ENCODE results near the gene EPS15.
"Not testable (repeated sequence)": the region's sequence is repeated elsewhere in the genome, so short reads cannot be mapped to it uniquely, and the experiment has no call there.

EPS15 gene

DNA sequence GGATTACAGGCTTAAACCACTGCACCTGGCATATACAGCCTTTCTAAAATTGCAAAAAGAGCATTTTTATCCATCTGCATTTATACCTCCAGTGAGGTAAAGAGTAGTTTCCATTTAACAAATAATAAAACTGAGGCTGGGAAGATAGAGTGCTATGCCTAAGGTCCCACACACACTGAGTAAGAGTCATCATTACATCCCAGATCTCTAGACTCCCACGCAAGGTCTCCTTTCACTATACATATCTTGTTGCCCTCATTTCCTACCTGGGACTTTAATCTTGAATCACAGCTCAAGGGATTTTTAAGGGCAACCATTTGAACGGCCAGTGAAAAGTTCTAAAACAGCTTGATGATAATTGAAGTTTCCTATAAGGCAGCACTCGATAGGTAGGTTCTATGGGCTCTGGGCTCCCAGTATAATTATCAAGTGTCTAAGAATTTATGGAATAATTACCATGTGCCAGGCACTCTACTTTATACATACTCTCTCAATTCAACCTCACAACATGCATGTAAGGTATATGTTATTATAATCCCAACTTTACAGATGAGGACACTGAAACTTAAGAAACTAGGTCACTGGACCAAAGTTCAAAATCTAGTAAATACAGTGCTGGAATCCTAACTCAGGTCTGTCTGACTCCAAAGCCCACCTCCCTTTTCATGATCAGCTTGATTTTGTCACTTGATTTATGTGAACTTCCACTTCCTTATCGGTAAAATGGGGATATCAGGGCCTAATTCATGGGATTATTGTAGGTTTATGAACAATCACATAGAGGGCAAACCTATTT is 23.3 kb upstream of the EPS15 start:
- no peak for DNase-seq

DNA sequence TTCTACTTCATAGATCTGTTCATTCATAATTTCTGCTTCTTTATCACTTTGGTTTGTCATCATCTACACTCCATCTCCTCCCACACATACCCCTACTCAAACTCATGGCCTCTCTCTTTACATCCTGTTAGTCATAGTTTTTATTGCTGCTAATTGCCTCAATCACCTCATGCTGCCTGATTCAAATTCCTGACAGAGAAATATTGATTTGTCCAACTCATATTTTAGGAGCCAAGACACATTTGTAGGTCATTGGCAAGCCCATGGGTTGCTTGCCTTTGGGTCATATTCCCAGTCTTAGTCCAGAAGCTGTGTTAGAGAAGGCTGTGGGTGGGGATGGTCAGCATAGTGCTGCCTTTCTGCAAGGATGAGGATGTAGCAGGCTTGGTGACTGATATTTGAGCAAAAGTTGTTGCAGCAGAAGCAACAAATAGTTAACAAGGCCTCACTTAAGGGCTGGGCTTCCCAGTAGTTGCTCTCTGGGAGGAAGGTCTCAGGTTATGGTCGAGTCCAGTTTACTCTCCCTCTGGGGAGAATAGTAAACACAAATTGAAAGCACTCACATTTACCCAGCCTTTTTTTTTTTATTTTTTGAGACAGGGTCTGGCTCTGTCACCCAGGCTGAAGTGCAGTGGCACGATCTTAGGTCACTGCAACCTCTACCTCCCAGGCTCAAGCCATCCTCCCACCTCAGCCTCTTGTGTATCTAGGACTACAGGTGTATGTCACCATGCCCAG is 22.4 kb upstream of the EPS15 start:
- no peak for DNase-seq

DNA sequence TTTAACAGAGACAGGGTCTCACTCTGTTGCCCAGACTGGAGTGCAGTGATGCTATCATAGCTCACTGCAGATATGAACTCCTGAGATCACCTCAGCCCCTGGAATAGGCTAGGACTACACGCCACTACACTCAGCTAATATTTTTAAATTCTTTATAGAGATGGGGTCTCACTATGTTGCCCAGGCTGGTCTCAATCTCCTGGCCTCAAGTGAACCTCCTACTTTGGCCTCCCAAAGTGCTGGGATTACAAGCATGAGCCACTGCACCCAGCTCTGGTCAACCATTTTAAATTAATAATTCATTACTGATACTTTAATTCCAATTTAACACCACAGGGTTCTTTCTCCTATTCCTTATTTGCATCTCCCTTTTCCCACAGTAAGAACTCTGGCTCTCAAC is 18.5 kb upstream of the EPS15 start:
- DNase-seq: no peak

DNA sequence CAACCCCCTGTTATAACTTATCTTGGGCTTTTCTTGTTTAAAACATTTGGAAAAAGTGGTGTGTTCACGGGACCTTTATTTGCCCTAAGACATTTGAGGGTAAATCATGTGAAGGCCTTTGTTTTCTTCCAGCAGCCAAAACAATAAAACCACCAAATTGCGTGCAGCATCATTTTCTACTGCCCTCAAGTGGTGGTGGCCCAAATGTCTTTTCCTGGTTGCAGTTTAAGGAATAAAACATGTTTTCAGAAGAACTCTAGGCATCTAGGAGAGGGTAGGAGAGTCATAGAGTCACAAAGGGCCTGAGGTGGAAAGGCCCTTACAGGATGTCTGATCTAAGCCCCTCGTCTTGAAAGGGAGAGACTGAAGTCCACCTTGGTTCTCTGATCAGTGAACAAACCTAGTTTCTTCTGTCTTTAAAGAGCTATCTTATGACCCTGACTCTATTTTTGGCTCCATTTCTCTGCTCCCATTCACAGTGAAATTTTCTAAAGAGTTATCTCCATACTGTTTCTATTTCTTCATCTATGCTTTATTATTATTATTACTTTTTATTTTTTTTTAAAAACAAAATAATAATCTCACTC is 16.0 kb upstream of the EPS15 start:
- peak; percentile 21 for DNase-seq

DNA sequence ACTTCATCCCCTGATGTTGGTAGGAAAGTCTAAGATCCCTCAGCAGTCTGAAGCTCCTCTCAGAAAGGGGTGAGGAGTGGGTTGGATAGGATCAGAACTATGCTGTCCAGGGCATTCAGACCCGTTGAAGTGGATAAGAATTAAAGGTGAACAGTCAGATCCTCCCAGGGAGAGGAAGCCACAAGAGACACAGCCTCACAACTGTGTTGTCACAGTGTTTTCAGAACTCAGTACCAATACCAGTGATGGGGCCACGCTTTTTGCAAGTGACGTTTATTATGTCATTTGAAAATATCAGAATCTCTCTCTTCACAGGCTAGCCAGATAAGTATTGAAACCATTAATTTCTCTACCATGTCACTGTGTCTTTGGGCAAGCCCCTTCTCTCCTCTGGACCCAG is 15.4 kb upstream of the EPS15 start:
- no peak for DNase-seq

DNA sequence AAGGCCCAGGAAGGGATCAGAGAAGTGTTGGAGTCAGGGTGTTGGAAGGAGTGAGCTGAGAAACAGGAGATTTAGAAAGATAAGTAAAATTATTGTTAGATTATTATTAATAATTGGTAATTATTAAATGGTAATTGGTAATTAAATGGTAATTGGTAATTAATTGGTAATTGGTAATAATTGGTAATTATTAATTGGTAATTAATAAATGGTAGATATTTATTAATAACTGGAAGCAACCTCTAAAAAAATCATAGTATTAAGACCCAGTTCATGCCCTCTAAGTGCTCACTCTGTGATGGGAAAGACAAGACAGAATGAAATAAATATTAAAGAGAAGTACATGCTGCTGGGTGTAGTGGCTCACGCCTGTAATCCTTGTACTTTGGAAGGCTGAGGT is 13.8 kb upstream of the EPS15 start:
- DNase-seq: no peak

DNA sequence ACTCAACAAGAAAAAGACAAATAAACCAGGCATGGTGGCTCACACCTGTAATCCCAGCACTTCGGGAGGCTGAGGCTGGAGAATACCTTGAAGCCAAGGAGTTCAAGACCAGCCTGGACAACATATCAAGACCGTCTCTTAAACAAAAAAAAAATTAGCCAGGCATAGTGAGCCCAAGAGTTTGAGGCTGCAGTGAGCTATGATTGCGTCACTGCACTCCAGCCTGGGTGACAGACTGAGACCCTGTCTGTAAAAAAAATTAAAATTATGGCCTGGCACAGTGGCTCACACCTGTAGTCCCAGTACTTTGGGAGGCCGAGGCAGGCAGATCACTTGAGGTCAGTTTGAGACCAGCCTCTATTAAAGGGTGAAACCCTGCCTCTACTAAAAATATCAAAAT is 11.4 kb upstream of the EPS15 start:
- not testable (repeated sequence) for DNase-seq

DNA sequence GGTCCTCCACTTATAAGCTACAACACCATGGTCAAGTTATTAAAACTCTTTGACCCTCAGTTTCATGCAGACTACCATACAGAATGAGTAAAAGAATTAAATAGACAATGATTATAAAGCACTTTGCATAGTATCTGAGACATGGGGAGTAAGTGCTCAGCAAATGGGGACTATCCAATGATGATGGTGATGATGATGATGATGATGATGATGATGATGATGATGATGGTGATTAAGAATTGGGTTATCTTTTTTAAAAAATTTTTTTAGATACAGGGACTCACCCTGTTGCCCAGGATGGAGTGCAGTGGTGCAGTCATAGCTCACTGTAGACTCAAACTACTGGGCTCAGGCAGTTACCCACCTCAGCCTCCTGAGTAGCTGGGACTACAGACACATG is 8.1 kb upstream of the EPS15 start:
- no peak for DNase-seq

DNA sequence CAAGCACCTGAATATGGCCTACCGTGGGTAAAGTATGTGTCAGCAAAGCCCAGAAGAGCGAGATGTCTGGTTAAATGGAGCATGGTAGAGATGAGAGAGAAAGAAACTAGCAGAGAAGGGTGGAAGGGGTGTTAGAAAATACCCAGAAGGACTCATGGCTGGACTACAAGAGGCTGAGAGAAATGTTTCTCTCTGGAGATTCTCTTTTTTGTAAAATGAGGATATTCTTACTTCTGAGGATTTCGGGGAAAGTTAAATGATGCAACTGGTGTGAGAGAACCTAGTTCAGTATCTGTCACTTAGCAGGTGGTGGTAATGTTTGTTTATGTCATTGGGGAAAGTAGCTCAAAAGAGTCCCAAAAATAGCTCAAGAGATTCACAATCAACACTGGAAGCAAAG is 7.2 kb upstream of the EPS15 start:
- no peak for DNase-seq

DNA sequence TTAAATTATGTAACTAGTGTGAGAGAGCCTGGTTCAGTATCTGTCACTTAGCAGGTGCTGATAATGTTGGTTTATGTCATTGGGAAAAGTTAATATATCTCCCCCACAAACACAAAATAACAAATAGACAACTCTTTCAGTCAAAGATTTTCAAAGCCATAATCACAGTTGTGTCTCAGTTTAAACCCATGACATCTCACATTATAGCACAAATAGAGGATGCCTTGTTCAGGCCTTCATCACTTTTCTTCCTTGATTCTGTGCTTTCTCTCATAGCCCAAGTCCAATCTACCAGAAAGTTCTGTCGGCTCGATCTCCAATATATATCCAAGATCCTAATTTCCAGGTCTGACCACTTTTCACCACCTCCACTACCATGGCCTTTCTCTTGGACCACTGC is 6.2 kb upstream of the EPS15 start:
- no peak for DNase-seq

DNA sequence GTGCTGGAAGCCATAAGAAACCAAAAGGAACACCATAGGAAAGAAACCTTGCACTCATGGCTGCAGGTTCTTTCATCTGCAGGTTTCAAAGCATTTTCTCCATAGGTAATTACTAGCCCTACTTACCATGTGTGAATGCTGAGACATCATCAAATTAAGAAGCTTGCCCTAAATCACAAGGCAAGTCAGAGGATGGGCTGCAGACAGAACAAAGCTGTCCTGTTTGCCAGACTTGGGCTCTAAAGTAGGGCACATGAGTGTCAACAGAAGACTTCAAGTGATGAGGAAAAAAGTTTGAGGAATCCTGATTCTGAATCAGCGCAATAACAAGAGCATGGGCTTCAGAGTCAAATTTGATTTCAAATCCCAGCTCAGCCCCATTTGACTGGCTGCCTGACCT is 5.8 kb upstream of the EPS15 start:
- DNase-seq: no peak

DNA sequence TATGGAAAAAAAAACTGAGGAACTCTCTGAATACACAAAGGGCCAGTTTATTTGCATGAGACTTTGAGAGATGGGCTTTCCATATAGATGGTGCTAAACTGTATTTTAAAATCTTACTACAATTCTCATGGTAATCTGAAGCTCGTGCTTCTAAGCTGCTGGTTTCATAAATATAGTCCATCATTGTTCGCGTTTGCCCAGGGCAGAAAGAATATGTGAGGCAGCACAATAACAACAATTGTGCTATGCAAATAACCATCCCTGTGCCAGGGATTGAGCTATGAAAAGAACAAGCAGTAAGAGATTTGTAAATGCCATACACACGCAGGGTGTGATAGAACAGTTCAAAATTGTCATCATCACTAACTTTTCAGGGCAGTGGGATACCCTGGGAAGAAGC is 4.9 kb upstream of the EPS15 start:
- peak; percentile 45 for DNase-seq

DNA sequence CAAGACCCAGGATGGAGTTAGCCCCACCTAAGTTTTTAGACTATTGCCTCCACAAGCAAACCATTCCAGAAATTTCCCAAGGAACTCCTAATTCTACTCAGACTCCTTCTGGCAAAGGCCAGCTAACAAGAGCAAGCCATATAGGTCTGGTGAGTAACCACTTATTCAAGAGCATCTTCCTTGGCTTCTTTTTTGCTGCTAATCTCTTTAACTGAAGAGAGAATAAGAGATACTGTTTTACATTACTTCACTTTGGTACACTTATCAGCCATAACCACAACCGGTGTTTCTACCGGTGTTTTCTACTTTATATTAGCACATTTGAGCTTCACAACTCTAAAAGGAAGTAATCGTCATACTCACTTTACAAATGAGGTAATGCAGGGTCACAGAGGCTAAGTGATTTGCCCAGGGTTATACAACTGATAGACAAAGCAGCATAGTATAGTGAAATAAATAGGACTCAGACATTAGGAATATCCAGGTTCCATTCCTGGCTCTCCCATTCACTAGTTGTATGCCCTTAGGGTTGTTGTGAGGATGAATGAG is 1.7 kb upstream of the EPS15 start:
- DNase-seq: no peak

DNA sequence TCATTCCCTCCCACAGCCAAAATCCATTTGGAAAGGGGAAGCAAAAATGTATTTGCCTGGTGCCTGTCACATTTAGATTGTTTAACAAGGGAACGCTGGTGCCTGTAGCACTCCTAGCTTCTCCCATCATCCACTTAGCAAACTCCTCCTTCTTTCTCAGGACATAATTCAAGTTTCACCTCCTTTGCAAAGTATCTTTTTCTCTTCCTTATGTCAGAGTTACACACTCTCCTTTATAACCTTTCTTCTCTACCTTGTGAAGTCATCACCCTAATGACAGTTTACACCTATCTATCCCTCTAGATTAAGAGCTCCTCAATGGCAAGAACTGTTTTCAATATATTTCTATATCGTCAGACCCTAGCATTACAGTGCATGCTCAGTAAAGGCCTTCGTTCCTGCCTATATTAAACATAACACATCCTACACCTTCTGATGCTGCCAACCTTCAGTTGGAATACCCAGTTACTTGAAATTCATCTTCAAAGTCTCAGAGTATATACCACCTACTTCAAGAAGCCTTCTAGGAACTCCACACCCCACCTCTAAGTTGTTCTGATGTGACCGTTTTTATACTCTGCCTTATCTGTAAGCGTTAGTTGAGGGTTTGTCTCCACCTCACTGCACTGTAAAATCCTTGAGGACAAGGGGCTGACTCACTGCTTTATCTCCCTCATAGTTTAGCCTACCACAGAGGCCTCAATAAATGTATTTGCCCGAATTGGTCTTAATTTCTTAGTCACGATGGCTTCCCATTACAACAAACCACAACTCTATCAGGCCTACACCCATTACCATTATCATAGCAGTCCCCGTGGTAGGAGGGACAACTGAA is 1.0 kb upstream of the EPS15 start:
- DNase-seq: no peak

DNA sequence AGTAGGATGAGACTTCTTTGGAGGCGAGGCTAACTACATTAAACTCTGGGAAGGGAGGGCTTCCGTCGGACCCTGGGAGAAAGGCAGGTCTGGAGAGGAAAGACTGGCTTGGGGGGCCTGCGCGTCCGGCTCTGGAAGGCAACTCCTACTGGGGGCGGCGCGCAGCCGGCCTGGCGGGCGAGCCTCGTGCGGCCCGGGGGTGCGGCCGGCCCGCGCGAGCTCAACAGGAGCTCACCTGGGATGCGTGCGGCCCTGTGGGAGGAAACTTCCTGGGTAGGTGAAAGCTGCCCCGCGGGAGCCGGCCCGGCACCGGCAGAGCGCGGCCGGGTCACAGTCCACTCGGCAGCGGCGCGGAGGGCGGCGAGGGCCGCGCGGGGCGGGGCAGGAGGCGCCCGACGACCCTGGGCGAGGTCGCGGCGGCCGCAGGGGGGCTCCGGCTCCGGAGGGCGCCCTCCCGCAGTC is 449 bp downstream of the EPS15 start:
- DNase-seq: no peak

DNA sequence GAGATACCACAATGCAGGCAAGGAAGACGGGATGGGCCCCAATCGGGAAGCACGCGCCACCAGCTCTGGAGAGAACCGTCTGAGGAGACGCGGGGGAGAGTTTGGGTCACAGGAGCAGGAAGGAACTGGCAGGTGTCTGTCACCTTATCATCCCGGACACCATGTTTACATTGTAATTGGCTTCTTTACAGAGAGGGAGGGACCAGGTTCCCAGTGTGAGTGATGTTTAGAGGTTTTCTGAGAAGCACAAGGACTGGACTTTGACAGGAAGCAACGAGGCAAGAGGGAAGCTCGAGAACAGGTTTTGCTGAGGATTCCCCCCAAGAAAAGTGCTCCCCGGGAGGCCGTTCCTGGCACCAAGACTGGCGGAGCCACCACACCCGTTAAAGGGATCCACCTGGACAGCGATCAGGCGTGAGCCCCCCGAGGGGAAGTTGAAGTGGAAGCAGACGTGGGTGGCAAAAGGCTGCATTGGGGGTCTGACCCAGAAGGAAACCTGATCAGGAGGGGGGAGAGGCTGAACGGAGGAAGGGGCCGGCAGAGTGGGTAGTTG is 957 bp downstream of the EPS15 start:
- DNase-seq: no peak

DNA sequence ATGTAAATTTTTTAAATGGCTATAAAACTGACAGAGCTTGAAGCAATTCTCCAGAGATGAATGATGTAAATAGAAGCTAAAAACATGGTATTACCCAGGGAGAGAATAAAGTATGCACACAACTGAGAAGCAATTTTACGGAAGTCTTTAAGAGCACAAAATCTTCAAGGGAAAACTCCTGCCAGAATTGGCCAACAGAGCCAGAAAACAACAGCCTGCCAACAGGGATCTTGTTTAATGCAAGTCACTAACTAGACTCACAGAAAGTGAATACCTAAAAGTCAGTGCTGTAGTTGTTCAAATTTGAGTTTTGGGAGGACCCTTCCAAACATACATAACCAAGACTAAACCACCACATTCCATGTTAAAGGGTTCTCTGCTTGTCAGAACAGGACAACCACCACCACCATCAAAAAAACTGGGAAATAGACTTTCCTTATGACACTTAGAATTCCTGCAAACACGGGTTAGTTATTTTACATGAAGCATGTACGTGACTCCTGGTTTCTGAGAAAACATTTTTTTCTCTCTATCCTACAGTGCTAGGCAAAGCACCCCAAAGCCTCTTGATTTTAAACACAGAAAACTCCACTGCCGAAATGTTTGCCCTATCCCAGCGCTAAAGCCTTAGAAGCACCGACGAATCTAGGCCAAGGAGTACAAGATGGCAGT is 1.6 kb downstream of the EPS15 start:
- no peak for DNase-seq

DNA sequence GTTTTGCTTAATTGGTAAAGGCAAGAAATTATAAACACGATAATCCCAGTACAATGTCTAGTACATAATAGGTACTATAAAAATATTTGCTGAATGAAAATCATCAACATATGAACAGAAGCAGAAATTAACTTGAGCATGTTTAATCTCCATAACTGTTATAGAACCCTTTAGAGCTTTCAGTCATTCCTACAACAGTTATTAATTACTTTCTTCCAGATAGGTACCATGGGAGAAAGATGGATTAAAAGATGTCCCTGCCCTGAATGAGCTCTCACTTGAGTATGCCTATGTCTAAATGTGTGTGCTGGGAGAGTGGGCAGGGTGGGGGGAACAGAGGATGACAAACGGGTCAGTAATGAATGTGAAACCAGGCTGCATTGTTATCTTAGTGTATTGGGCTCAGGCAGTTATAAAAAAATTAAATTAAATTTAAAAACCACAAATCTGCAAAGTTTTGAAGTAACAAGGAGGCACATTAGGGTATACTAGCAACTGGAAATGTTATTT is 2.4 kb downstream of the EPS15 start:
- no peak for DNase-seq

DNA sequence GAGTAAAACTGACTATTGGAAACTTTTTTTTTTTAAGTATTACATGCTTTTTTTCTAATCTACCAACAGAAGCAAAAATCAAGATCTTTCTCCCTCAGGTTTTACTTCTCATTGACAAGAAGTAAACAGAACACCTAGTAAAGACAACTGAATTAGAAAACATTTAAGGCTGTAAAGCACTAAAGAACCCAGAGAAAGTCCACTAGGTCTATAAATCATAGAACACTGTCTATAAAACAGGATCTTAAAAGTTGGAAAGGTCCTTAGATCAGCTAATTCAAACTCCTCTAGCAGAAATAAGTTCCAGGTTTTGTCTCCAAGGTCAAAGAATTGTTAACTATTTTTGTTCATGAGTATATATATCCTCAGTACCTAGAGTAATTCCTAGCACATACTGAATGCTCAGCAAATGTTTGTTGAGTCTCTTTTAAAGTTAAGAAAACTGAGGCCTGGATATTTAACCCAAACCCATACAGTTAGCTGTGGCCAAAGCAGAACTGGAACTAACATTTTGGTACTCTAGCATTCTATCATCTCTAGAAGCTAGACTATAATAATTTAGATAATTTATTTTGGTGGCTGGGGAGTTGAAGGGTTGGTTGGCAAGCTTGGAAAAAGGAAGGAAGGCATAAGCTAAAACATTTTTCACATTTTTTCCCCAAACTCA is 3.0 kb downstream of the EPS15 start:
- DNase-seq: no peak

DNA sequence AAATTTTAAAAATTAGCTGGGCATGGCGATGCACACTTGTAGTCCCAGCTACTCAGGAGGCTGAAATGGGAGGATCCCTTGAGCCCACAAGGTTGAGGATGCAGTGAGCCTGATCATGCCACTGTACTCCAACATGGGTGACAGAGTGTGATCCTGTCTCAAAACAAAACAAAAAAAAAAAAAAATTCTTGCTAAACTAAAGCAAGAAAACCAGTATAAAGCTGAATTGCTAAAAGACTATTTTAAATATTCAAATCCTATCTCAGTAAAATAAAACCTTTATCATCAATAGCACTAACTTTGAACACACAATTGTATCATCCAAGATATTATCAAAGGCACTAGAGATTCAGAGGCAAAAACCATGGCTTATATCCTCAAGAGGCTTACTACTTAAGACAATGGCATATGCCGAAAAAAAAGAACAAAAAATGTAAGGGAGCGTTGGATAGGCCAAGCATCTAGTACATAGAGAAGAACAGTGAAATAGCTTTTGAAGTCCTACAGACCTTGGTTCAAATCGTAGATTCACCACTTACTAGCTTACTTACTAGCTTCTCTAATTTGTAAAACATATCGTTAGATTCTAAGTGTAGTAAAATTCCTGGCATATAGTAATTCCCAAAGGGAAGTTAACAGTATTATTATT is 3.6 kb downstream of the EPS15 start:
- DNase-seq: no peak

DNA sequence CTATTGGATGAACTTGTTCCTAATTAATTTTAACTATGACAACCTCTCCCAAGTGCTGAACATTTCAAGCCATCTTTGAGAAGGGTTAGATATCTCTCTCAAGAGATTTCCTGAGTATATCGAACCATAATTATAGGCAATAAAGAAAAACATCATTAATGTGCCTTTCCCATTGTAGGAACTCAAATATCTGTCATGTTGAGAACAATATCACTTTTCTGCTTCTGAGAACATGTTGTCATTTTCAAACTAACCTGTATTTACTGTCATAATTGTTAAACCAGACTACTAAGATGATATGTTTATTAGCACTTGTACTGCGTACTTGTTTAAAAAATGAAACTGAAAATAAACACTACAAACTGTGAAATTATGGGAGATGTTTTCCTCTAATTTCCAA is 4.3 kb downstream of the EPS15 start:
- DNase-seq: no peak

Data from NCI-H526 treated with DMSO at 0.1 percent for 48 hours (cell line).